ENCODE measurements around the gene CD84. TPM values are rescaled to one million over a fixed set of nuclear protein-coding genes. Genes with fewer than 3 reads are reported as not detected.
"Not testable (repeated sequence)": the region's sequence is repeated elsewhere in the genome, so short reads cannot be mapped to it uniquely, and the experiment has no call there.

Gene CD84, protein sequence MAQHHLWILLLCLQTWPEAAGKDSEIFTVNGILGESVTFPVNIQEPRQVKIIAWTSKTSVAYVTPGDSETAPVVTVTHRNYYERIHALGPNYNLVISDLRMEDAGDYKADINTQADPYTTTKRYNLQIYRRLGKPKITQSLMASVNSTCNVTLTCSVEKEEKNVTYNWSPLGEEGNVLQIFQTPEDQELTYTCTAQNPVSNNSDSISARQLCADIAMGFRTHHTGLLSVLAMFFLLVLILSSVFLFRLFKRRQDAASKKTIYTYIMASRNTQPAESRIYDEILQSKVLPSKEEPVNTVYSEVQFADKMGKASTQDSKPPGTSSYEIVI
- 1 to 10 TPM in 8 of 12 donors, under 1 TPM in 2, not detected in 2; 0.89 to 4.5 (median 1.3) TPM for polyA plus RNA-seq (ENCODE audit: insufficient read length in 12 of 12)
- long read RNA-seq, donor 1, result 0 reads
- long read RNA-seq, donor 2, result 0 reads
- long read RNA-seq, donor 3, result 0 reads
- long read RNA-seq, donor 4, result 0 reads
- long read RNA-seq, donor 5, result 0 reads
- long read RNA-seq, donor 6, result 0 reads
- long read RNA-seq, donor 7, result 0 reads
- long read RNA-seq, donor 8, partial matches to known transcripts, result 0 of 2 reads
- long read RNA-seq, donor 8, other reads (novel, unspliced or antisense), result 0 of 2 reads
- long read RNA-seq, donor 9, partial matches to known transcripts, result 0 of 1 reads
- long read RNA-seq, donor 9, other reads (novel, unspliced or antisense), result 0 of 1 reads
- long read RNA-seq, donor 10, full-length matches to known transcripts, result 1 of 1 reads
- long read RNA-seq, donor 10, partial matches to known transcripts, result 0 of 1 reads
- long read RNA-seq, donor 10, other reads (novel, unspliced or antisense), result 0 of 1 reads
- long read RNA-seq, donor 11, result 0 reads

GRCh38 chr1:160579216-160579701, at the start of gene CD84:
Gene CD84, minus strand, starts transcription at chr1:160579496. Its CDS starts 59 bp downstream, at chr1:160579437.
- DNase-seq, result no peak

- DNase-seq, result no peak
Measured at GRCh38 chr1:160628799-160629263, 49.5 kb upstream of the CD84 start.

- DNase-seq, result not testable (repeated sequence)
Measured at GRCh38 chr1:160627677-160628289, 48.5 kb upstream of the CD84 start.

DNA sequence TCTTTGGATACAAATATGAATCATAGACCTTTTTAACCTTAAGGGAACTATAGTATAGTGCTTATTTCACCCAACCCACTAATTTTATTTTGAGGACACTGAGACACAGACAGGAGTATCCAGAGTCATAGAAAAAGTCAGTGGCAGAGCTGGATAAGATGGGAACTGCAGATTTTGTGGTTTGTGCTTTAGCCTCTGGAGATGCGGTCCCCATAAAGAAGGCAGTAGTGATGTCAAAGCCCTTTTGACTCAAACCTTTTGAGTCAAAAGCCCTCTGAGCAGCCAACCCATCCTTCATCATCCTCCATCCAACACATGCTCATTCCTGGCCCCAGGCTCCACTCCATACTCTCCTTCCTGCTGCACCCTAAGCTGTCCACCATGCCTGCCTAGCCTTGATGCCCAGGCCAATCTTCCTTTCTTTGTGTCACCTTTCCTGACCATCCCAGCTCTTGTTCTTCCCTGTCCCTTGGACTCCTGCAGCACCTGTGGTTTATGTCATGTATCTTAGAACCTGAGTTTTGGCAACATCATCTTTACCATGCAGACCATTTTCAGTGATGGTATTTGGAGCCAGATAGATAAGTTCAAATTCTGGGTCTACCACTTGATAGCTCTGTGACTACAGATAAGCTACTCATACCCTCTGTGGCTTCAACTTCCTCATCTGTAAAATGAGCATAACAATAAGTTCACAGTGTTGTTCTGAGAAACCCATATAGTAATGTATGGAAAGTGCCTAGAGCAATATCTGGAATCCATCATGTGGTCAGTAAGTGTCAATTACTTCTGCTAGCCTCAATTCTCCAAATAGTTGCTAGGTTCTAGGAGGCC, 47.4 kb upstream of the CD84 start:
- DNase-seq, result no peak

DNA sequence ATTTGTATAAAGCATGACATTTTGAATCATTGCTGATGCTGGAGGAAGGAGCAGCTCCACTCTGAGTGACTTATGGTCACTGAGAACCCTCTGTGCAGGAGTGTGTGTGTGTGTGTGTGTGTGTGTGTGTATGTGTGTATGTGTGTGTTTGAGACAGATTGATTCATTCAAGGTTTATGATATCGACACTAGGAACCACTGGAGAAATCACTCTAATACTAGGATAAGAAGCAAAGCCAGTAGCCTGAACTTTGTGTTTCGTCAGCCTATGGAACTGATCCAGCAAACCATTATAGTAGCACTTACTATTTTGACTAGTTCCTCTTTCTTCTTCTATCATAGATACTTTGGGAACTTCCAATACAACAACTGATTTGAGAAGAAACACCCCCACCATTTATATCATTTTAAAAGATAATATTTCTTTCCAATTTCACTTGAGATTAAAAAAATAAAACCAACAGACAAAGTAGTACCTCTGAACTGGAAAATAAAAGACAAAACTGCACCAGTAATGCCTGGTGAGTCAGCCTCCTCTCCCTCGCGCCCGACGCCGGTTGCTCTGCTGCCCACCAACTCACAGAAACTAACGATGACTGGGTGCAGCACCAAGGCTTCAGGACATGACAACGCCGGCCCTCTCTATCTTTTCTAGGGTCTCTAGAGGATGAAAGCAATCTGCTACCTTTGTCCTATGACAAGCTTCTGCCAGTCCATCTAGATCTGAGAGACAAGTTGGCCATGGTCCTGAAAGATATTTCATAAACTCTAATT, 46.6 kb upstream of the CD84 start:
- no peak for DNase-seq

DNA sequence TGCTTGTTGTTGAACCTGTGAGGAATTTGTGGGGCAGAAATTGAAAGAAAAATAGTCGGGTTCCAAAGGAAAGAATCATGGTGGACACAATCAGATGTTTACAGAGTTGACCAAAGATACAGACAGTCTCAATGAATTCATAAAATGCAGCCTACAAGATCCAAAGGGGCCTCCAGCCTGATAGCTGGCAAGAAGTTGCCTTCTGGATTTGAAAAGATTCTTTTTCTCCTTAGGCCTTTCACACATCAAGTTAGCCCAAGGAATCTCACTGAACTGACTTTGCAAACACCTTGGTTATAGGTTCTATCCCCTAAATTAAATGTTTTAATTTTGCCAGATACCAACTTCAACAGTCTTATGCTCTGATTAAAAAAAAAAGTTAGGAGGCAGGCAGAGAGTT, 46.0 kb upstream of the CD84 start:
- no peak for DNase-seq

DNA sequence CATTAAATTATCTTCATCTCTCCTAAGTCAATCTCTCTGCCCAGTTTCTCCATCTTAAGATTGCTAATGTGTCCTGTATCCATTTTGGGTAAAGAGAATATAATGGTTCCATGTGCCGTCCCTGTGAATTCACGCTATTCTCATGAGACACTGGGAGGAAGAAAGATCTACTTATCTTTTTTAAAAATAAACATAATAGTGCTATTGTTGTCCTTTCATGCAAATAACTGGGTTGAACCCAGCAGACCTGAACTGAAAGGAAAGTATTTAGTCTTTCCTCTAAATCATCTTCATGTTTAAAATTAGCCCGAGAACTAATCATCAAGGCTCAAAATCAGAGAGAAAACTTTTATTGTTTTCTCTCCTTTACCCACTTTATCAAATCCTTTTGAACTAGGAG, 45.2 kb upstream of the CD84 start:
- DNase-seq, result no peak

DNA sequence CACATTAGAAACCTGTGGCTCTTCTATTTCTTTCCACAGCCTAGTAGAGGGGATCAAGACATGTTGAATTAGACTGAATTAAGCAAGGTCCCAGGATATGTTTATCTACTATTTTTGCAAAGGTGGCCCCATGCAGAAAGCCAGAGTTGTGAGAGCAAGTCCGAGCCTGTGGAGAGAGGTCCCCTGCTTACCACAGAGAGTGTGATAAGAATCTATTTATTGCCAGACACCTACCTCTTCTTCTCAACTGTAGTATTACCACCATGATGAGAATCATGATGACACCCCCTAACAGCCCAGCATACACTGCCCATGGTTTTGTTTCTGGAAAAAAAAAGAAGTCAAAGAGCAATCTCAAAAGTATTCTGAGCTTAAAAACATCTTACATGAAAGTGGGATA, 44.6 kb upstream of the CD84 start:
- no peak for DNase-seq

DNA sequence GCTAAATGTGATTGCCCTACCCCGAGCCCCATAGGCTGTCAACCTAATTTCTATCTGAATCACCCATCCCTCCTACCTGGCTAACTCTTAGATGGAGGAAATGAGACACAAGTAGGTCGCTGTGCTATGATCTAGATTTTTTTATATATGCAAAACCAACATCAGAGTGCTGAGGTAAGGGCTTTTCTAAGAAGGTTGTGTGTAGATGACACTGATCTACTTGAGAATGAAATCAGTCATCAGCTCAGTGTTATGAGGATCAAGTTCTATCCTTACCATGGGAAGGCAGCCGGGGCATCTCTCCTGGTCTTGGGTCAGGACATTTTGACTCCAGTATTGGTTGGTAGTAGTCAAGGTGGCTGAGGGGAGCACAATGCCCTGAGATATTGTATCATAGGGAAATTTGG, 43.9 kb upstream of the CD84 start:
- no peak for DNase-seq

DNA sequence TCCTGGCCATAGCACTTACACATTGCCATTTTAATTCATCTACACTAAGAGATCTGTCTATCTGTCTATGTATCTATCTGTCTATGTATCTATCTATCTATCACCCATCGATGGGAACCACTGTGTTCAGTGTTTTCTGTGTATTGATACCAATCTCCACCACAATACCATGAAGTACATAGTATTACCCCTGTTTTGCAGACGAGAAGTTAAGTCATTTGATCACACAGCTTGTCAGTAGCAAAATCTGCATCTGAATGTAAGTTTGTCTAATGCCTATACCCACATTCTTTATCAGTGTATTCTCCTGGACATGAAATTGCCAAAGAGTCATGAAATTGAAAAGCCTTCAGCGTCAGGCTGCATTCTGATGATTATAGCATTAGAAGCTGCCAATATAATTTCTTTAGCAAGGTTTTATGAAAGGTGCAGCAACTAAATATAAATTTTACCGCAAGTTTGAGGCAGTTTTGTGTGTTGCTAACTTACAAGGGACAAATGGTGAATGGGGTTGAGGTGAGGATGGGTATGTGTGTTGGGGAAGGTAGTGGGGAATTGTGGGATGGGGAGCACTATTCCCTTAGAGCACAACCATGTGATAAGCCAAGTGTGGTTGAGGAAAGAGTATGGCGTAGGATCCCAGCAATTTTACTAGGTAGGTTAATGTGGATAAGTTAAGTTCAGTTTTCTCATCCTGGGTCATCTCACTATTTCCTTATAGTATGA, 43.4 kb upstream of the CD84 start:
- no peak for DNase-seq

DNA sequence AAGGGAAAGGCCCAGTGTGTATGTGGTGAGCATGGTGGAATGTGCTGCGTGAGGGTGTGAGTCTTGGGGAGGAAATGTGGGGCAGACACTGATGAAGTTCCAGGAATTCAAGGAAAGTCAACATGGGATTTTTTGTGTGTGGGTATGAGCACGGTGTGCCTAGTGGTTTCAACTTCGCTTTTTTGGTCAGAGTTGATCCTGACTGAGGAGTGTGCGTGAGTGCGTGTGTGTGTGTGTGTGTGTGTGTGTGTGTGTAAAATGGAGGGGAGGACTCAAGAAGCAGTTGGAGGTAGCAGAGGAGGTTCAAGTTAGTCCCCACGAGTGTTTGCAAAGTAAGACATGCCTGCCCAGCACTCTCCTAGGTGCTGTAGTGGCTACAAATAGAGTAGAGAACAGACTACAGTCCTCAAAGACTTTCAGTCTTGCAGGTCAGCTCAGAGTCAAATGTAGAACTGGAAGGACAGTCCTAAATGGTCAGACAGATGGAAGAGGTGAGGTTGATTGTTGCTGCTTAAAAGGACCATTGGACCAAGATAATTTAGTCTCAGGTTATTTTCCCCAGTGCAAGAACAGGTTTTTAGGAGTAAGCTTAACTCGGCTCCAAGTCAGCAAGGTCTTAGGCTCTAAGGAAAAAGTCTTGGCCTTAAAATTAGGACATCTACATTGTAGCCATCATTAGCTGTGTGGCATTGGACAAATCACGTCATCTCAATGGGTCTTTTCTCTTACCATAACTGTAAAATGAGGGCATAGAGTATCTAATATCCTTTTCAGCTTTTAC, 42.5 kb upstream of the CD84 start:
- DNase-seq, result no peak

DNA sequence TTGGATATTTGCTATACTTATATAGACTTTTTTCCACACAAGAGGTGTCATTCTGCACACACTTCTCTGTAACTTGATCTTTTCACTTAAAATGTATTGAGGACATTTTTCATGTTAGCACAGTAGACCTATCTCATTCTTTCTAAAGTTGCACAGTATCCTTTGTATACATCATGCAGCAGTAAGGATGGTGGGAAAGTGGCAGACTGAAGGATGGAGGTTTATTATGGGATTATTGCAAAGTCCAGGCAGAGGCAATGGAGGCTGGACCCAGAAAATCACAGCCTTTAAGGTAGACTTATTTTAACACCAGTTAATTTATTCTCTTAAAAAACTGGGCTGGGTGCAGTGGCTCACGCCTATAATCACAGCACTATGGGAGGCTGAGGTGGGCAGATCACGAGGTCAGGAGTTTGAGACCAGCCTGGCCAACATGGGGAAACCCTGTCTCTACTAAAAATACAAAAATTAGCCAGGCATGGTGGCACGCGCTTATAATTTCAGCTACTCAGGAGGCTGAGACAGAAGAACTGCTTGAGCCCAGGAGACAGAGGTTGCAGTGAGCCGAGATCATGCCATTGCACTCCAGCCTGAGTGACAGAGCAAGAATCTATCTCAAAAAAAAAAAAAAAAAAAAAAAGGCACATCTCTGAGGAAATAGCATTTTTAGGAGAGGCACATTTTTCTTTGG, 41.8 kb upstream of the CD84 start:
- no peak for DNase-seq

DNA sequence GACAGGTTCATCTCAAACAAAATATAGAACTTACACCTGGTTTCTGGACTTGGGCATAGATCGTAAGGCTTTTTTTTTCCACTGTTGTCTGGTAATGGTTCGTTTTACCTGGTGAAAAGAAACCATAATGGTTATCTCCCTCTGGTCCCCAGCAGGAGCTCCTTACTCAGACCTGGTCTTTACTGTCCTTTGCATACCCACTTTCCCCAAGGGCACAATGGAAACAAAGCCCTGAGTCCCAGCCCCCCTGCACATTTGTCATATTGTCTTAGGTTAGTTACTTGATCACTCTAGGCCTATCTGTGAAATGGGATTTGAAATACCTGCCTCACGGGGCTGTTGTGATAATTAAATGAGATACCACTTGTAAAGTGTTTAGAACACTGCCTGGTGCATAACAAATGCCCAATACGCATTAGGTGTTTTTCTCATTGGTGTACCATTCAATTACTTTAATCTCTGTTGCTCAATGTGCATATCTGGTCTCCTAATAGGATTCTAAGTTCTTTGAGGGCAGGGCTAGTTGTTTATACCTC, 40.5 kb upstream of the CD84 start:
- DNase-seq, result no peak

GRCh38 chr1:160618763-160619274, 39.5 kb upstream of the CD84 start:
- DNase-seq, result no peak

DNA sequence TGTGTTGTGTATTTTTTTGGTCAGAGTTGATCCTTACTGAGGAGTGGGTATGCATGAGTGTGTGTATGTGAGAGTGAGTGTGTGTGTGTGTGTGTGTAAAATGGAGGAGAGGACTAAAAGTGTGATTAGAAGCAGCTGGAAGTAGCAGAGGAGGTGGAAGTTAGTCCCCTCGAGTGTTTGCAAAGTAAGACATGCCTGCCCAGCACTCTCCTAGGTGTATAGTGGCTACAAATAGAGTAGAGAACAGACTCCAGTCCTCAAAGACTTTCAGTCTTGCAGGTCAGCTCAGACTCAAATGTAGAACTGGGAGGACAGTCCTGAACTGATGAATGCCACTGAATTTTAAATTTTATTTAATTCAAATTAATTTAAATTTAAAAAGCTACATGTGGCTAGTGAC, 39.0 kb upstream of the CD84 start:
- no peak for DNase-seq

GRCh38 chr1:160615660-160616059, 36.4 kb upstream of the CD84 start:
- DNase-seq, result no peak

DNA sequence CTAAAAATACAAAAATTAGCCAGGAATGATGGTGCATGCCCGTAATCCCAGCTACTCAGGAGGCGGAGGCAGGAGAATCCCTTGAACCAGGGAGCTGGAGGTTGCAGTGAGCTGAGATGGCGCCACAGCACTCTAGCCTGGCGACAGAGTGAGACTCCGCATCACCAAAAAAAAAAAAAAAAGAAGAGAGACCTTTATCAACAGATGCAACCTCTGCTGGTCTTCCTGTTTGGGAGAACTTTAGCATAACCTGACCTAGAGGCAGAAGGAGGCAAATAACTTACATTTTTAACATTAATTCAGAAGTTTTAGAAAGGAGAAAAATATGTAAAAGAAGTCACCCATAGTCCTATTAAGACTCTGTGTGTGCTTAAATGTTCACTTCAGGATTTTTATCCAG, 35.1 kb upstream of the CD84 start:
- DNase-seq, result no peak

All from muscle of arm (tissue), 14 donors.